ENCODE results near the gene GLI1. TPM values are rescaled to one million over a fixed set of nuclear protein-coding genes. Genes with fewer than 3 reads are reported as not detected.

GLI1 gene
- total and polyA plus RNA-seq, 2 of the 13 experiments (the other 11 are each of a cell fraction or from before 2014, with no cell fraction given), result 0.09 to 0.20 TPM

DNA sequence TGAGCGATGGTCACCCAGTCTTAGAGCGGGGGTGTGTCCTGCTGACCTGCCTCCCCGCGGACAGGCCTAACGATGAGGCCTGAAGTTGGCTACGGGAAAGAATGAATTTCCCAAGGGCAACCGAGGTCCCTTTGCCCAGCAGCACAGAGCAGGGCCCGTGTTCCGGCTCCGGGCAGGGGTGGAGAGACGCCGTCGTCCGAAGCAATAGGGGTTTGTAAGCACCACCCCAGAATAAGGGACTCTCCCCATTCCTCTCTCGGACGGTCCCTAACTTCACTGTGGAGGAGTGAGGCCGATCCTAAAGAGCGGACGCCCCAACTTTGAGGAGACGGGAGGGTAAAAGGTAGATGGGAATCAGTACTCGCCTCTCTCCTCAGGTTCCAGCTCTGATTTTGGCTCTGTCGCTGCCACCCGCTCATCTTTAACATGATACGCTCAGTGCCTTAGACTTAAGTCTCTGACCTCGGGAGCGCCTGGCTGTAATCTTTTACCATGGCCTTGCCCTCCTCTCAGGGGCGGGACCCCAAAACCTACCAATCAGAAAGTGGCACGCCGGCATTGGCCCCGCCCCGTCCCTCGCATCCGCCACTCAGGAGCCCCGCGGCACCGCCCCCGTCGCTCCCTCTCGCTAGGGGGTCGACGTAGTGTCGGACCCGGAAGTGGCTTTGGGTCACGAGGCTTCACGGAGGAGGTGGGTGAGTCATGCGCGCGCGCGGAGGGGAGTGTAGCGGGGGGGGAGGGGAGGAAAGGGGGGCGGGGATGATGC is 60.7 kb downstream of the GLI1 start, which contains the start of gene DDIT3 (continued):
- TF ChIP-seq ZNF142 (CRISPR knock-in tag; IDR thresholded peaks at IDR 0.05) (peak; percentile 58; the same call in 1 of the 2 replicates), HNF1B (CRISPR knock-in tag; IDR thresholded peaks at IDR 0.05) (0 out of 2 replicates have a peak, but pooled peaks have one; percentile 61), CCAR2 (optimal IDR thresholded peaks at IDR 0.05; ENCODE audit: low read depth, low read length) (no peak), SYNCRIP (IDR thresholded peaks at IDR 0.05; ENCODE audit: insufficient read depth, low read depth, low read length) (no peak), ZNF30 (CRISPR knock-in tag; IDR thresholded peaks at IDR 0.05) (peak; percentile 79; the same call in 1 of the 2 replicates), KIAA2018 (CRISPR knock-in tag; IDR thresholded peaks at IDR 0.05; ENCODE audit: borderline replicate concordance) (no peak), AKAP8 (CRISPR knock-in tag; IDR thresholded peaks at IDR 0.05) (no peak; the same call in 1 of the 2 replicates), ZNF430 (CRISPR knock-in tag; IDR thresholded peaks at IDR 0.05) (peak; percentile 81), ZBTB20 (CRISPR knock-in tag; IDR thresholded peaks at IDR 0.05; ENCODE audit: borderline replicate concordance, low read depth) (peak; percentile 50; the same call in 1 of the 2 replicates), NFYC (CRISPR knock-in tag; IDR thresholded peaks at IDR 0.05) (peak; percentile 89)
- TF ChIP-seq, protein P1, sequence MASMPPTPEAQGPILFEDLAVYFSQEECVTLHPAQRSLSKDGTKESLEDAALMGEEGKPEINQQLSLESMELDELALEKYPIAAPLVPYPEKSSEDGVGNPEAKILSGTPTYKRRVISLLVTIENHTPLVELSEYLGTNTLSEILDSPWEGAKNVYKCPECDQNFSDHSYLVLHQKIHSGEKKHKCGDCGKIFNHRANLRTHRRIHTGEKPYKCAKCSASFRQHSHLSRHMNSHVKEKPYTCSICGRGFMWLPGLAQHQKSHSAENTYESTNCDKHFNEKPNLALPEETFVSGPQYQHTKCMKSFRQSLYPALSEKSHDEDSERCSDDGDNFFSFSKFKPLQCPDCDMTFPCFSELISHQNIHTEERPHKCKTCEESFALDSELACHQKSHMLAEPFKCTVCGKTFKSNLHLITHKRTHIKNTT (CRISPR knock-in tag; IDR thresholded peaks at IDR 0.05), result no peak

Data from HepG2 (cell line).